Neural cell (in vitro differentiated cells): Measurements from ENCODE around the gene PALD1. TPM values are rescaled to one million over a fixed set of nuclear protein-coding genes. Genes with fewer than 3 reads are reported as not detected.

Source experiments
- H2AFZ ChIP-seq: fragments of 200-600, 300-800 bp; sonication (generic), shearing (Covaris generic); 2 replicates; pipeline ENCODE4 v1.6.0; 2014; ENCODE audit warnings: low read depth, mild to moderate bottlenecking, antibody characterized with exemption, low read length, moderate library complexity
- H3F3A ChIP-seq: fragments of 200-600 bp; shearing (Covaris generic); 2 replicates; pipeline ENCODE4 v1.6.1; 2016; ENCODE audit warnings: mild to moderate bottlenecking, moderate library complexity, mixed read lengths, antibody characterized with exemption, low read length; ENCODE audit not compliant: insufficient read depth, poor library complexity, severe bottlenecking
- H3K27ac ChIP-seq: fragments of 200-600, 300-800 bp; sonication (generic), shearing (Covaris generic); 2 replicates; pipeline ENCODE4 v1.5.1; 2014; ENCODE audit warnings: mild to moderate bottlenecking, low read length, moderate library complexity
- H3K27me3 ChIP-seq: fragments of 300-800, 200-600 bp; sonication (generic), shearing (Covaris generic); 2 replicates; pipeline ENCODE4 v1.6.0; 2014; ENCODE audit warnings: mild to moderate bottlenecking, low read depth, low read length, moderate library complexity; ENCODE audit not compliant: insufficient read depth
- H3K36me3 ChIP-seq: fragments of 300-800, 200-600 bp; sonication (generic), shearing (Covaris generic); 2 replicates; pipeline ENCODE4 v1.5.1; 2014; ENCODE audit warnings: mild to moderate bottlenecking, antibody characterized with exemption, low read length, moderate library complexity; ENCODE audit not compliant: insufficient read depth
- H3K4me2 ChIP-seq: fragments of 300-800, 200-600 bp; sonication (generic), shearing (Covaris generic); 2 replicates; pipeline ENCODE4 v1.6.0; 2014; ENCODE audit warnings: mild to moderate bottlenecking, low read length
- H3K4me3 ChIP-seq: fragments of 300-800, 200-600 bp; sonication (generic), shearing (Covaris generic); 2 replicates; pipeline ENCODE4 v1.5.1; 2014; ENCODE audit warnings: mild to moderate bottlenecking, low read length, moderate library complexity
- H3K79me2 ChIP-seq: fragments of 200-600 bp; shearing (Covaris generic); replicated peaks from 2 replicates; pipeline ENCODE4 v1.6.0; 2014; ENCODE audit warnings: mild to moderate bottlenecking, low read length, moderate library complexity; ENCODE audit not compliant: insufficient read depth
- H3K9ac ChIP-seq: fragments of 300-800, 200-600 bp; sonication (generic), shearing (Covaris generic); 2 replicates; pipeline ENCODE4 v1.6.1; 2016; ENCODE audit warnings: mild to moderate bottlenecking, low read length, mixed read lengths
- H3K9me2 ChIP-seq: fragments of 200-600 bp; shearing (Covaris generic); 2 replicates; pipeline ENCODE4 v1.6.1; 2016; ENCODE audit warnings: mild to moderate bottlenecking, low read length, mixed read lengths; ENCODE audit not compliant: insufficient read depth
- H3K9me3 ChIP-seq: fragments of 200-600, 300-800 bp; sonication (generic), shearing (Covaris generic); 2 replicates; pipeline ENCODE4 v1.6.1; 2016; ENCODE audit warnings: mild to moderate bottlenecking, mixed run types, low read length, moderate library complexity, mixed read lengths
- H4K20me1 ChIP-seq: fragments of 200-600 bp; shearing (Covaris generic); 2 replicates; pipeline ENCODE4 v1.6.1; 2016; ENCODE audit warnings: mild to moderate bottlenecking, mixed run types; ENCODE audit not compliant: insufficient read depth
- CTCF ChIP-seq: fragments of 450-650 bp; IDR thresholded peaks from 2 replicates; pipeline ENCODE4 v1.5.1; 2014; ENCODE audit warnings: antibody characterized with exemption, mild to moderate bottlenecking, moderate library complexity; ENCODE audit not compliant: poor library complexity, severe bottlenecking
- EP300 ChIP-seq: fragments of 450-650 bp; conservative IDR thresholded peaks from 2 replicates; pipeline ENCODE4 v1.6.1; 2014; ENCODE audit warnings: antibody characterized with exemption, mild to moderate bottlenecking, moderate library complexity; ENCODE audit not compliant: poor library complexity, severe bottlenecking
- EZH2 ChIP-seq: fragments of 200-600, 300-800 bp; shearing (Covaris generic), sonication (generic); IDR thresholded peaks from 2 replicates; pipeline ENCODE4 v1.6.1; 2014; ENCODE audit warnings: antibody characterized with exemption, low read length, borderline replicate concordance, mild to moderate bottlenecking; ENCODE audit not compliant: insufficient read depth, poor library complexity, severe bottlenecking
- MXI1 ChIP-seq: fragments of 450-650 bp; conservative IDR thresholded peaks from 2 replicates; pipeline ENCODE4 v1.6.1; 2014; ENCODE audit warnings: antibody characterized with exemption, mild to moderate bottlenecking; ENCODE audit not compliant: poor library complexity, severe bottlenecking
- POLR2AphosphoS5 ChIP-seq: IDR thresholded peaks from 2 replicates; pipeline ENCODE4 v1.6.1; 2012
- RAD21 ChIP-seq: fragments of 450-650 bp; conservative IDR thresholded peaks from 2 replicates; pipeline ENCODE4 v1.6.1; 2014; ENCODE audit warnings: antibody characterized with exemption, mild to moderate bottlenecking, moderate library complexity
- REST ChIP-seq: IDR thresholded peaks from 2 replicates; pipeline ENCODE4 v1.6.1; 2012; ENCODE audit warnings: borderline replicate concordance
- SMC3 ChIP-seq: fragments of 450-650 bp; conservative IDR thresholded peaks from 2 replicates; pipeline ENCODE4 v1.6.1; 2014; ENCODE audit warnings: antibody characterized with exemption, mild to moderate bottlenecking, moderate library complexity; ENCODE audit not compliant: poor library complexity
- polyA plus RNA-seq: library from polyadenylated mRNA; depleted of rRNA; stranded (reverse); fragments of >200 nt; gene quantifications from 2 replicates; pipeline ENCODE4 v1.2.3, GENCODE V29; 2014

The PALD1 gene
- polyA plus RNA-seq, 1 donor from 2014 or later: 1.1 TPM

DNA sequence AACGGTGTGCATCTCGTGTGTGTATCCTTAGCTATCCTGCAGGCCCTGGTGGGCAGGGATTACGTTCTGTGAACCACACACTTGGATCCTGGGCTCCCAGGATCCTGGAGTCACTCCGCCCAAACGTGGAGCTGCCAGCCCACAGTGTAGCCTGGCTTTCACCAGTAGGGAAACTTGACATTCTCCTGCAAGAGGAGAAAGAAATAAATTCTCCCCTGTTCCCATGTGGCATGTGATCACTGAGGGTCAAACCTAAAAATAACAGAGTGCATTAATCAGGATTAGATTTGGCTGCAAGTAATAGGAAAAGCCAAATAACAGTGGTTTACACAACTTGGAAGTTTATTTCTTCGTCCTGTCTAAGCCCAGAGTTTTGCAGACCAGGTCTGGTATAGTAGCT is 32.3 kb downstream of the PALD1 start:
- H3K27me3 ChIP-seq: no peaks in the 10 kb centered on the region
- no peaks in the 10 kb centered on the region for H3K9me2 ChIP-seq
- H3K9me3 ChIP-seq: no peaks in the 10 kb centered on the region
- no peak overlapping the region for H3K4me2 ChIP-seq
- H3K9ac ChIP-seq: no peak overlapping the region
- H3K36me3 ChIP-seq: no peaks in the 10 kb centered on the region
- no peak overlapping the region for H3K27ac ChIP-seq
- no peak overlapping the region for H2AFZ ChIP-seq
- H4K20me1 ChIP-seq: no peaks in the 10 kb centered on the region
- no peak for TF ChIP-seq EP300
- TF ChIP-seq CTCF: no peak
- no peak overlapping the region for H3K4me3 ChIP-seq
- H3K79me2 ChIP-seq: no peaks in the 10 kb centered on the region
- H3F3A ChIP-seq: no peaks in the 10 kb centered on the region

GRCh38 chr10:70512149-70512639 is 33.6 kb downstream of the PALD1 start:
- H3K4me3 ChIP-seq: no peak overlapping the region
- no peaks in the 10 kb centered on the region for H3F3A ChIP-seq
- H4K20me1 ChIP-seq: no peaks in the 10 kb centered on the region
- no peak overlapping the region for H3K9ac ChIP-seq
- H3K27ac ChIP-seq: no peak overlapping the region
- H3K27me3 ChIP-seq: no peaks in the 10 kb centered on the region
- no peaks in the 10 kb centered on the region for H3K9me2 ChIP-seq
- no peaks in the 10 kb centered on the region for H3K79me2 ChIP-seq
- no peak overlapping the region for H2AFZ ChIP-seq
- no peaks in the 10 kb centered on the region for H3K36me3 ChIP-seq
- no peak for TF ChIP-seq RAD21
- TF ChIP-seq CTCF: no peak
- TF ChIP-seq EZH2: no peak
- TF ChIP-seq SMC3: no peak
- TF ChIP-seq REST: no peak
- no peak for TF ChIP-seq POLR2AphosphoS5
- TF ChIP-seq MXI1: no peak
- TF ChIP-seq EP300: no peak
- no peak overlapping the region for H3K4me2 ChIP-seq
- H3K9me3 ChIP-seq: no peaks in the 10 kb centered on the region
